GM12878 (cell line): Measurements from ENCODE around the gene ABCG4. TPM values are rescaled to one million over a fixed set of nuclear protein-coding genes. Genes with fewer than 3 reads are reported as not detected.

Experiments
- ATAC-seq: fragments of 200-7000 bp; cut with Tn5 transposase; 3 replicates; pipeline ENCODE4 v1.9.1; 2020; ENCODE audit warnings: mild to moderate bottlenecking, moderate library complexity
- BruUV-seq: library from RNA; stranded (reverse); fragments of 400-500 nt; replicated peaks from 2 replicates; lab custom pipeline; 2021; lab: Mats Ljungman, UMichigan
- CTCF ChIA-PET: fragments of 300-600 bp; sonication (Branson Sonifier 250); formaldehyde crosslinking; extraction: SDS; loops from one replicate; lab custom pipeline; 2021; ENCODE audit warnings: inconsistent platforms; lab: Yijun Ruan, JAX
- POLR2A ChIA-PET: fragments of 350-600 bp; formaldehyde crosslinking; extraction: SDS; loops from one replicate; lab custom pipeline; 2021; ENCODE audit warnings: inconsistent platforms; lab: Charles Lee
- RAD21 ChIA-PET: fragments of 300-600 bp; sonication (Branson Sonifier 250); formaldehyde crosslinking; loops from one replicate; lab custom pipeline; 2023; ENCODE audit warnings: antibody characterized with exemption; ENCODE audit not compliant: unreplicated experiment; lab: Charles Lee
- SMC1A ChIA-PET: fragments of 300-600 bp; sonication (Branson Sonifier 250); formaldehyde crosslinking; loops from one replicate; lab custom pipeline; 2023; ENCODE audit not compliant: unreplicated experiment, uncharacterized antibody; lab: Charles Lee
- DNase-seq: peaks from one replicate; pipeline ENCODE4 v3.0.0-alpha.2; 2011; ENCODE audit warnings: low read depth, low spot score
- FAIRE-seq: peaks from 3 replicates; lab custom pipeline; 2011; peaks lifted over from hg19 to GRCh38; lab: Jason Lieb, UNC
- H2AFZ ChIP-seq: 2 replicates; pipeline ENCODE4 v1.6.0; 2011; ENCODE audit warnings: low read depth, low read length, control low read depth; ENCODE audit not compliant: control insufficient read depth
- H3K27ac ChIP-seq: 2 replicates; pipeline ENCODE4 v1.5.1; 2011; ENCODE audit warnings: control low read depth; ENCODE audit not compliant: control insufficient read depth, insufficient read depth
- H3K27me3 ChIP-seq, 2 experiments: replicated peaks in 1 of 2; 2 replicates each; pipeline versions ENCODE4 v1.6.0 to v1.6.1; 2011; ENCODE audit warnings: low read length in 1 of 2; ENCODE audit not compliant: control insufficient read depth in 2 of 2, insufficient read depth in 2 of 2
- H3K36me3 ChIP-seq, 2 experiments: 2 replicates each; pipeline ENCODE4 v1.5.1; 2011; ENCODE audit warnings: low read length in 1 of 2; ENCODE audit not compliant: control insufficient read depth in 2 of 2, insufficient read depth in 2 of 2
- H3K4me1 ChIP-seq: 2 replicates; pipeline ENCODE4 v1.6.1; 2011; ENCODE audit warnings: mild to moderate bottlenecking, low read length, moderate library complexity, mixed read lengths; ENCODE audit not compliant: control insufficient read depth, insufficient read depth
- H3K4me2 ChIP-seq: 2 replicates; pipeline ENCODE4 v1.6.0; 2011; ENCODE audit warnings: control low read depth; ENCODE audit not compliant: control insufficient read depth, insufficient read depth
- H3K4me3 ChIP-seq: fragments of 200-600 bp; sonication (generic); 2 replicates; pipeline ENCODE4 v1.5.1; 2016
- H3K79me2 ChIP-seq: 2 replicates; pipeline ENCODE4 v1.6.0; 2011; ENCODE audit warnings: low read length; ENCODE audit not compliant: control insufficient read depth, insufficient read depth
- H3K9ac ChIP-seq: 2 replicates; pipeline ENCODE4 v1.8.0; 2011; ENCODE audit warnings: low read length, control low read depth, mixed read lengths; ENCODE audit not compliant: control insufficient read depth, insufficient read depth
- H3K9me3 ChIP-seq: replicated peaks from 3 replicates; pipeline ENCODE4 v1.5.1; 2011; ENCODE audit warnings: mild to moderate bottlenecking, low read length; ENCODE audit not compliant: control insufficient read depth, insufficient read depth
- H4K20me1 ChIP-seq: 2 replicates; pipeline ENCODE4 v1.6.0; 2011; ENCODE audit not compliant: control insufficient read depth, insufficient read depth
- CEBPB ChIP-seq, 2 experiments: fragments of 150-350 bp in 1 of 2; IDR thresholded peaks; 2 replicates each; pipeline ENCODE4 v1.6.1; 2012 to 2014; ENCODE audit warnings: low read depth in 2 of 2, low read length in 2 of 2, borderline replicate concordance in 1 of 2, inconsistent platforms in 1 of 2
- EZH2 ChIP-seq: IDR thresholded peaks from 2 replicates; pipeline ENCODE4 v1.6.1; 2012; ENCODE audit warnings: low read depth, mild to moderate bottlenecking, control low read depth, inconsistent platforms, low read length, borderline replicate concordance; ENCODE audit not compliant: control insufficient read depth
- WGBS: methylation state at CpG from one replicate; pipeline ENCODE4 v1.1.6; 2016; ENCODE audit warnings: low lambda C conversion rate; ENCODE audit not compliant: insufficient replicate concordance, insufficient coverage; ENCODE audit errors: missing lambda C conversion rate; 5-methylcytosine and 5-hydroxymethylcytosine counted together
- in situ Hi-C: fragments of 300-500 bp; cut with MboI; formaldehyde crosslinking; loops from 9 replicates; pipeline ENCODE4 v1.14.3; 2018; ENCODE audit warnings: mixed read lengths
- intact Hi-C: fragments of 100-400 bp; cut with micrococcal nuclease; formaldehyde crosslinking; loops from one replicate; pipeline ENCODE4 v1.14.2; 2022; ENCODE audit not compliant: unreplicated experiment
- polyA plus RNA-seq, 11 experiments: library from polyadenylated mRNA; depleted of rRNA in 4 of 11; unstranded in 6 of 11; stranded (reverse) in 5 of 11; fragments of >200 nt; fragmentation: Nextera tagmentation in 4 of 11; fragmentation: Illumina TruSeq in 1 of 11; extraction: Ambion mirVana in 4 of 11; extraction: Trizol in 1 of 11; gene quantifications; 1 replicate in 1 of 11; 2 replicates in 10 of 11; pipeline versions ENCODE4 v1.2.1 to v1.2.3, GENCODE V29; 2011 to 2016; ENCODE audit warnings: inconsistent platforms in 2 of 11, missing spikeins in 2 of 11, low read depth in 1 of 11
- total RNA-seq, 4 experiments: library from RNA; depleted of rRNA in 3 of 4; stranded (reverse); fragments of >200 nt in 3 of 4; fragmentation: Illumina TruSeq in 1 of 4; extraction: Trizol in 1 of 4; gene quantifications; 2 replicates each; pipeline versions ENCODE4 v1.2.1 to v1.2.3, GENCODE V29; 2013 to 2021
- TF ChIP-seq, protein P1 (sequence below): fragments of 150-350 bp; IDR thresholded peaks from 2 replicates; pipeline ENCODE4 v1.6.1; 2016; ENCODE audit warnings: low read depth, low read length
- TF ChIP-seq, protein P2 (sequence below): fragments of 450-650 bp; IDR thresholded peaks from 2 replicates; pipeline ENCODE4 v1.6.1; 2016; ENCODE audit warnings: mild to moderate bottlenecking
- TF ChIP-seq, protein P3 (sequence below): fragments of 450-650 bp; IDR thresholded peaks from 2 replicates; pipeline ENCODE4 v1.6.1; 2016; ENCODE audit warnings: mild to moderate bottlenecking

ABCG4 gene
- total and polyA plus RNA-seq, 10 of the 15 experiments (the other 5 are each of a cell fraction or from before 2014, with no cell fraction given): not detected

DNA sequence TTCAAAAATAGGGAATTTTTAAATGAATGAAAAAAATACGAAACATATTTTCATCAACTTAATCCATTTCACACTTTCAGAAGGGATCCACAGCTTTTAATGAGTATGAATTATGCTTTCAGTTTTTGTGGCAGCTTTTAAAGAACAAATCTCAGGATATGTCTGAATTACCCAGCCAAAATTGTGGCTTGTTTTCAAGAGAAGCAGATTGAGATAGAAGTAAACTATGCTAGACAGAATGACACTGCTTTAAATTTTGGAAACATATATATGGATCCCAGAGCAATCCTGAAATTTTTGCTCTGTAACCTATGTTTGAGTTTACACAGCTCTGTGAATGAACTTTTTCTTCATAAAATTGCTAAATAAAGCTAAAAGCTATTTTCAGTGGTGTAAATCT is 29.9 kb upstream of the ABCG4 start (continued):
- TF ChIP-seq, protein P1, sequence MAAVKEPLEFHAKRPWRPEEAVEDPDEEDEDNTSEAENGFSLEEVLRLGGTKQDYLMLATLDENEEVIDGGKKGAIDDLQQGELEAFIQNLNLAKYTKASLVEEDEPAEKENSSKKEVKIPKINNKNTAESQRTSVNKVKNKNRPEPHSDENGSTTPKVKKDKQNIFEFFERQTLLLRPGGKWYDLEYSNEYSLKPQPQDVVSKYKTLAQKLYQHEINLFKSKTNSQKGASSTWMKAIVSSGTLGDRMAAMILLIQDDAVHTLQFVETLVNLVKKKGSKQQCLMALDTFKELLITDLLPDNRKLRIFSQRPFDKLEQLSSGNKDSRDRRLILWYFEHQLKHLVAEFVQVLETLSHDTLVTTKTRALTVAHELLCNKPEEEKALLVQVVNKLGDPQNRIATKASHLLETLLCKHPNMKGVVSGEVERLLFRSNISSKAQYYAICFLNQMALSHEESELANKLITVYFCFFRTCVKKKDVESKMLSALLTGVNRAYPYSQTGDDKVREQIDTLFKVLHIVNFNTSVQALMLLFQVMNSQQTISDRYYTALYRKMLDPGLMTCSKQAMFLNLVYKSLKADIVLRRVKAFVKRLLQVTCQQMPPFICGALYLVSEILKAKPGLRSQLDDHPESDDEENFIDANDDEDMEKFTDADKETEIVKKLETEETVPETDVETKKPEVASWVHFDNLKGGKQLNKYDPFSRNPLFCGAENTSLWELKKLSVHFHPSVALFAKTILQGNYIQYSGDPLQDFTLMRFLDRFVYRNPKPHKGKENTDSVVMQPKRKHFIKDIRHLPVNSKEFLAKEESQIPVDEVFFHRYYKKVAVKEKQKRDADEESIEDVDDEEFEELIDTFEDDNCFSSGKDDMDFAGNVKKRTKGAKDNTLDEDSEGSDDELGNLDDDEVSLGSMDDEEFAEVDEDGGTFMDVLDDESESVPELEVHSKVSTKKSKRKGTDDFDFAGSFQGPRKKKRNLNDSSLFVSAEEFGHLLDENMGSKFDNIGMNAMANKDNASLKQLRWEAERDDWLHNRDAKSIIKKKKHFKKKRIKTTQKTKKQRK: no peak
- TF ChIP-seq EZH2 (no peak), CEBPB (IDR thresholded peaks at IDR 0.05; ENCODE audit: borderline replicate concordance in 1 of 2, low read depth in 2 of 2, low read length in 2 of 2) (no peak)
- TF ChIP-seq, protein P2, sequence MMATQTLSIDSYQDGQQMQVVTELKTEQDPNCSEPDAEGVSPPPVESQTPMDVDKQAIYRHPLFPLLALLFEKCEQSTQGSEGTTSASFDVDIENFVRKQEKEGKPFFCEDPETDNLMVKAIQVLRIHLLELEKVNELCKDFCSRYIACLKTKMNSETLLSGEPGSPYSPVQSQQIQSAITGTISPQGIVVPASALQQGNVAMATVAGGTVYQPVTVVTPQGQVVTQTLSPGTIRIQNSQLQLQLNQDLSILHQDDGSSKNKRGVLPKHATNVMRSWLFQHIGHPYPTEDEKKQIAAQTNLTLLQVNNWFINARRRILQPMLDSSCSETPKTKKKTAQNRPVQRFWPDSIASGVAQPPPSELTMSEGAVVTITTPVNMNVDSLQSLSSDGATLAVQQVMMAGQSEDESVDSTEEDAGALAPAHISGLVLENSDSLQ: no peak

DNA sequence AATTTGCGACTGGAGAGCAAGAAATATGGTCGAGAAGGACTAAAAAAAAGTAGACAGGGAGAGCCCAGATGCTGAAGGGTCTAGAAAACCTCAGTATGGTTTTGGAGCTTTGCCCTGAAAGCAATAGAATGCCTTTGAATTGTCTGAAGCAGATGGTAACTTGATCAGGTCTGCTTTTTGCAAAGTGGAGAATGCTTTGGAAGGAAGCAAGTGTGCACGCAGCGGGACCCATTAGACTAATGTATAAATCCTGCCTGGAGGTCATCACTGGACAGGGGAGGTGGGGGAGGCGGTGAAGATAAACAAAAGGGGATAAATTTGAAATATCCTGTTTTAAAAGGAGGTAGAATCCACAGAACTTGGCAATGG is 28.2 kb upstream of the ABCG4 start:
- H3K4me3 ChIP-seq: peak overlapping the region; percentile 56
- no peaks in the 10 kb centered on the region for H3K9me3 ChIP-seq
- peak overlapping the region; percentile 65 for H3K27ac ChIP-seq
- ChIA-PET SMC1A (interaction anchor here (1.0 to 5.0 kb wide), 6 partner anchors 11 to 203 kb away, joined by 3 to 32 read pairs (median 3); partner anchors contain the start of gene DPAGT1), CTCF (interaction anchor here (0.7 to 2.2 kb wide), 8 partner anchors 9 to 201 kb away, joined by 3 to 8 read pairs (median 5); a partner anchor contains a TSS), POLR2A (interaction anchor here (0.5 to 6.9 kb wide), 10 partner anchors 11 to 191 kb away, joined by 3 to 76 read pairs (median 5); partner anchors contain the start of genes C2CD2L, CENATAC, HMBS and HYOU1), RAD21 (interaction anchor here (1.1 to 2.6 kb wide), 6 partner anchors 11 to 329 kb away, joined by 3 to 22 read pairs (median 6); partner anchors contain the start of genes C2CD2L, DDX6, DPAGT1 and HMBS)
- ATAC-seq (no peak), DNase-seq (no peak), FAIRE-seq (no peak)
- H3K4me2 ChIP-seq: peak overlapping the region; percentile 90
- 15% methylated on average over 5 of the region's 5 CpGs for WGBS
- TSS peak; percentile 98 for BruUV-seq
- peak overlapping the region; percentile 88 for H2AFZ ChIP-seq
- TF ChIP-seq, protein P3, sequence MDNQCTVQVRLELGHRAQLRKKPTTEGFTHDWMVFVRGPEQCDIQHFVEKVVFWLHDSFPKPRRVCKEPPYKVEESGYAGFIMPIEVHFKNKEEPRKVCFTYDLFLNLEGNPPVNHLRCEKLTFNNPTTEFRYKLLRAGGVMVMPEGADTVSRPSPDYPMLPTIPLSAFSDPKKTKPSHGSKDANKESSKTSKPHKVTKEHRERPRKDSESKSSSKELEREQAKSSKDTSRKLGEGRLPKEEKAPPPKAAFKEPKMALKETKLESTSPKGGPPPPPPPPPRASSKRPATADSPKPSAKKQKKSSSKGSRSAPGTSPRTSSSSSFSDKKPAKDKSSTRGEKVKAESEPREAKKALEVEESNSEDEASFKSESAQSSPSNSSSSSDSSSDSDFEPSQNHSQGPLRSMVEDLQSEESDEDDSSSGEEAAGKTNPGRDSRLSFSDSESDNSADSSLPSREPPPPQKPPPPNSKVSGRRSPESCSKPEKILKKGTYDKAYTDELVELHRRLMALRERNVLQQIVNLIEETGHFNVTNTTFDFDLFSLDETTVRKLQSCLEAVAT: 0 out of 2 replicates have a peak, but pooled peaks have one; percentile 61
- TF ChIP-seq EZH2: no peak
- TF ChIP-seq, protein P2: no peak
- H3K9ac ChIP-seq: peak overlapping the region; percentile 72
- peaks cover 13% of the 10 kb centered on the region for H3K4me1 ChIP-seq
- H3K27me3 ChIP-seq: no peaks in the 10 kb centered on the region
- H3K36me3 ChIP-seq: peaks cover 0 to 4% of the 10 kb centered on the region in 2 experiments; a peak in 3 of 4 replicates
- in situ Hi-C loops: no loop called here
- no peaks in the 10 kb centered on the region for H4K20me1 ChIP-seq
- intact Hi-C loops: no loop called here
- peaks cover 21% of the 10 kb centered on the region for H3K79me2 ChIP-seq
